Medulla oblongata (tissue), 1 donor: ENCODE measurements around the gene NUP188.
"Not testable (repeated sequence)": the region's sequence is repeated elsewhere in the genome, so short reads cannot be mapped to it uniquely, and the experiment has no call there.

Experiments used
- DNase-seq: peaks from one replicate; pipeline ENCODE4 v3.0.0-alpha.2; 2015; ENCODE audit errors: extremely low spot score

NUP188 gene

GRCh38 chr9:128943832-128944620 lies 3.5 kb upstream of the NUP188 start:
- DNase-seq = no peak

DNA sequence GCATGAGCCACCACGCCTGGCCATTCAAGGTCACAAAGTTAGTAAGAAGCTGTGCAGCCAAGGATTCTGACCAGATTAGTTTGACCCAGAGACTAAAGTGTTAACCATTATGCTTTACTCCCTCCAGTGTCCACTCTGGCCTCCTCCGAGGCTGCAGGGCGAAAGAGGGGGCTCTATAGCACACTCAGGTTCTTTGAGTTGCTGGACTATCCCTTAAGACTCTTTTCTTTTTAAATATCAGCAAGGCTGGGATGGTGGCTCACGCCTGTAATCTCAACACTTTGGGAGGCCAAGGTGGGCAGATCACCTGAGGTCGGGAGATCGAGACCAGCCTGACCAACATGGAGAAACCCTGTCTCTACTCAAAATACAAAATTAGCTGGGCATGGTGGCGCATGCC lies 2.5 kb upstream of the NUP188 start:
- not testable (repeated sequence) for DNase-seq

- DNase-seq = no peak
These were observed 1.5 kb upstream of the NUP188 start for GRCh38 chr9:128945798-128946501.

DNA sequence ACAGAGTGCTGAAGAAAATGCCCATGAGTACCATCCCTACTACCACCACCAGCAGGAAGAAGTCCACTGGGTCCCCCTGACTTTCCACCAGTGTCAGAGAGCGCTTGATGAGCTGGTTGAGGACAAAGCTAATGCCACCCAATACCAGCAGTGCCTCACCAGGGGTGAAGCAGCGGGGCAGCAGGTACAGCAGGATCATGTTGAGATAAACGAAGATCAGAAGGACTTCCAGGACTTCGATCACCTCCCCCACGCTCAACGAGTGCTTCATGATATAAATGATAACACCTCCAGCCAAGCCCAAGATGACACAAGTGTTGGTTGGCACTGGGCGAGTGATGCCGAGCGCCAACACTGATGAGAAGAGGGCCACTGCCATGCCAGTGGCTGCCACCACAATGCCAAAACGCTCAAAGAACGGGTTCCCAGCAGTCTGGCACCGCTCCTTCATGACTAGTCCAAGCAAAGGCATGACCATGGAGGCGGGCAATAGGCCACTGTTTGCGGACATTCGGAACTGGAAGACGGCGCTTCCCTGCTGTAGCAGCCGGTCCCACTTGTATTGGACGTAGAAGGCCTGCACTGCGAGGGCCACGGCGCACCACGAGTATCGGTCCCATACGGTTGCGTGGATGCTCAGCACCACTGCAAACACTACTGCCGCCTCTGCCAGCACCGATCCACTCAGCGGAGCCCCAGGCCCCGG lies 775 bp upstream of the NUP188 start:
- peak; percentile 47 for DNase-seq

DNA sequence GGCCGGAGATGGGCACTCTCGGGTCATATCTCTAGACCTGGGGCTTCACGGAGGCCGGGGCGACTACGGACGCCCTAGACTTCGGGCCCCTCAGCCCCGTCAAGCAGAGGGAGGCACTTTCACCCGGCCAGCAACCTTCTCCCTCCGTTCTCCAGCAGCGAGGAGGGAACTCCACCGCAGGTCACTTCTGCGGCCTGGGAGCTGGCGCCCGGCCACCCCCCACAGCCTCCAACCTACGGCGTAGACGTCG lies 297 bp upstream of the NUP188 start:
- no peak for DNase-seq

- not testable (repeated sequence) for DNase-seq
These were observed 13.9 kb downstream of the NUP188 start for GRCh38 chr9:128961403-128961802.

DNA sequence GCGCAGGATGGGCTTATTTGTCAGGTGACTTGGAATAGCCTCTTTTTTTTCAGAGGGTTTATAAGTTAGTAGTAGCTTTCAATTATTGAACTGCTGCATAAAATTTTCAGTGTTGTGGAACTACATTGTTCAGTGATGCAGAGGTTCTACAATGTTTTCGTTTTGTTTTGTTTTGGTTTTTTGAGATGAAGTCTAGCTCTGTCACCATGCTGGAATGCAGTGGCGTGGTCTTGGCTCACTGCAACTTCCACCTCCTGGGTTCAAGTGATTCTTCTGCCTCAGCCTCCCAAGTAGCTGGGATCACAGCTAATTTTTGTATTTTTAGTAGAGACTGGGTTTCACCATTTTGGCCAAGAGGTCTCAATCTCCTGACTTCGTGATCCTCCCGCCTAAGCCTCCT lies 22.0 kb downstream of the NUP188 start:
- no peak for DNase-seq

GRCh38 chr9:128972956-128973355 lies 25.5 kb downstream of the NUP188 start:
- no peak for DNase-seq

DNA sequence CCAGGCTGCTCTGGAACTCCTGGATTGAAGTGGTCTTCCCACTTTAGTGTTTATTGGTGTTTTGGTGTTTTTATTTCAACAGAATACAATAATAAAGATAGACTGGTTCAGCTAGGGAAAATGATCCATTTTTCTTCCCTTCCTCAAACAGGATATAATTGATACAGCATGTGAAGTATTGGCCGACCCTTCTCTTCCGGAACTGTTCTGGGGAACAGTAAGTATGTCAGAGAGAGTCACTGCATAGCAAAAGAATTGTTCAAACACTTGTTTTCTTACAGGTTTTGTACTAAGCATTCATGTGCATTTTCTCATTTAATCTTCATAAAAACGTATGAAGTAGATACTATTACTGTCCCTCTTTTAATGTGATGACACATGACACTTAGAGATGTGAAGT lies 31.6 kb downstream of the NUP188 start:
- DNase-seq = no peak

DNA sequence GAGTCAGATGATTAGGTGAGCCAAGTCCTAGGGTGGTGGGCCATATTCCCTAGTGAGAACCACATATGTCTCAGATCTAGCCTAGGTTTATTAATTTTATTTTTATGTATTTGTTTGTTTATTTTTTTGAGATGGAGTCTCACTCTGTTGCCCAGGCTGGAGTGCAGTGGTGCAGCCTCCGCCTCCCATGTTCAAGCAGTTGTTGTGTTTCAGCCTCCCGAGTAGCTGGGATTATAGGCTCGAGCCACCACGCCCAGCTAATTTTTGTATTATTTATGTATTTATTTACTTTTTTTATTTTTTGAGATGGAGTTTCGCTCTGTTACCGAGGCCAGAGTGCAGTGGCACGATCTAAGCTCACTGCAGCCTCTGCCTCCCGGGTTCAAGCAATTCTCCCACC lies 36.0 kb downstream of the NUP188 start:
- no peak for DNase-seq

DNA sequence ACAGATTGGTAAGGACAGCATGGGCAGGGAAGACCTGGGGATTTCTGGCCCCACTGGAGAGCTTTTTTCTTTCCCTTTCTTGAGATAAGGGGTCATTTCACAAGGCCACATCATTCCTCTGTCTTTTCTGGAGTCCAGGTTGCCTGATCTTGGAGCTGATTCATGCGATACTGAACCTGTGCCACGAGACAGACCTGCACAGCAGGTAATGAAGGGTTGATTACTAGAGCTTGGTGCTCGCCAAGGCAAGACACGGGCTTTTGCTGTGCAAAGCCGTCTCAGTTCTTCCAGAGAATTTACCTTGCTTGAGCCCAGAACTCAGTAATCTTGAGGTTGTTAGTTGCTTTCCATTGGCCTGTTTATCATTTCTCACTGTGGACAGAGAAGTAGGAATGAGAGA lies 39.2 kb downstream of the NUP188 start:
- no peak for DNase-seq

DNA sequence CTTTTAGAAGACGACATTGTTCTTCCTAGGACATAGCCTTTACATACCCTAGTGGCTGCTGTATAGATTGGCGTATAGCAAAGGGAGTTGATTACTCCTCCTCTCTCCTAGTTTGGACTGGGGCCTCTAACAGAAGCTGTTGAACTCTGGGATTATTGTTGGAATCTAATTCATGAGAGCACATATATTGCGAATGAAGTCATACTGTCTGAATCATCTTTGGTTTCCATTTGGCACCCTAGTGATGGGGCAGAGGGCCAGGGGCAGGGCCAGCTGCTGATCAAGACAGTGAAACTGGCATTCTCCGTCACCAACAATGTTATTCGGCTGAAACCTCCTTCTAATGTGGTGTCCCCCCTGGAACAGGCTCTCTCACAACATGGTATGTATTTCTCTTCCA lies 40.3 kb downstream of the NUP188 start:
- DNase-seq = no peak

- peak; percentile 83 for DNase-seq
These were observed 45.5 kb downstream of the NUP188 start for GRCh38 chr9:128992995-128993394.

DNA sequence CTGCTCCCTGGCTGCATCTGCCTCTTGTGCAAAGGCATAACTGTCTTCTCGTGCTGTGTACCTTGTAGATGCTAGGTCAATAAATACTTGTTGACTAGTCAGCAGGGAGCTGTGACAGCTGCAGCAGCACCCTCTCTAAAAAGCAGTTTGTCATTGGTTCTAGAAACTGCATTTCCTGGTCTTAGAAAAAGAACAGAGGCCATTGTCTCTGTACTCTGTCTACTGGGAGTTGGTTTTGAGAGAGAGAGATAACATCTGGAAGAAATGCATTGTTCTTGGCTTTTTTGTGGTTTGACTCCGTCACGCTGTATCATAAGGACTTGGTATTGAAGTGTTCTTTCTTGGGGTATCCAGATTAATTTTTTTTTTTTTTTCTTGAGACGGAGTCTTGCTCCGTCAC lies 48.3 kb downstream of the NUP188 start:
- peak; percentile 80 for DNase-seq

DNA sequence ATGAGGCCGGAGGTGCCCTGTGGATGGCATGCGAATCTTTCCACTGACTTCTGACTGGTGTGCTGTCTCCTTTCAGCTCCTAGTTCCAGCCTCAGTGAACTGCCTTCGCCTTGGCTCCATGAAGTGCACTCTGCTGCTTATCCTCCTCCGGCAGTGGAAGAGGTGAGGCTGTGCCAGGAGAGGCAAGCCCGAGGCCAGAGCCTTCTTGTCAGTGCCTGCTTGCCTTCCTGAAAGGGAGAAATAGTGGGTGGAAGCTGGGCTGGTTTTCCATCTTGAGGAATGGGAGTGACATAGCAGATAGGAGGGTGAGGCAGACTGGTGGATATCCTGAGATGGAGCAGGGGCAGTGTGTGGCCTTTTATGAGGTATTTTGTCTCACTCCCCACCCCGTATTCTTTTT lies 51.0 kb downstream of the NUP188 start:
- peak; percentile 28 for DNase-seq

GRCh38 chr9:128999581-129000206 lies 52.2 kb downstream of the NUP188 start:
- no peak for DNase-seq

DNA sequence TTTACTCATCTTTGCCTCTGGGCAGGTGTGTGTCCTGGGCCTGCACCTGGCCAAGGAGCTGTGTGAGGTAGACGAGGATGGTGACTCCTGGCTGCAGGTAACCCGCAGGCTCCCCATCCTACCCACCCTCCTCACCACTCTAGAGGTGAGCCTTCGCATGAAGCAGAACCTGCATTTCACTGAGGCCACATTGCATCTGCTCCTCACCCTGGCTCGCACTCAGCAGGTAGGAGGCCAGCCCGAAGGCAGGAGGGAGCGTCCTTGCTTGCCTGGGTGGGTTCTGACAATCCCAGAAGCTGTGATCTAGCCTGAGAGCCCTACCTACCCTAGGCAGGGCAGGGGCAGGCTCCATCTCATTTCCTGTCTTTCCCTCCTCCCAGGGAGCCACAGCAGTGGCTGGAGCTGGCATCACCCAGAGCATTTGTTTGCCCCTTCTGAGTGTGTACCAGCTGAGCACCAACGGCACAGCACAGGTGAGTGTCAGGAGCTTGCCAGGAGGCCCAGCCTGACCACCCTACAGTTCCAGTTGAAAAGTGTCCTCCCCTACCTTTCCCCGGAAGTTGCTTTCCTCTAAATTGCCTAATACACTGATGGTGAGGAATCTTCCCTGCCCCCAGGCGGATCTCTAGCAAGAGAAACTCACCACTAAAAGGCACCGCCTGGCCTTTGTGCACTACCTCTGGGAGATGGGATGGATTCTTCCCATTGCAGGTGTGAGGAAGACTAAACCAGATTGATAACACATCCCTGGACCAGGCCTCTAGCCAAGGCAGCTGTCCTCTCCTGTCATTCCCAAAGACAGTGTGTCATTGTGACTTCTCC lies 54.2 kb downstream of the NUP188 start:
- DNase-seq = no peak

GRCh38 chr9:129002992-129003391 lies 55.5 kb downstream of the NUP188 start:
- DNase-seq = no peak

DNA sequence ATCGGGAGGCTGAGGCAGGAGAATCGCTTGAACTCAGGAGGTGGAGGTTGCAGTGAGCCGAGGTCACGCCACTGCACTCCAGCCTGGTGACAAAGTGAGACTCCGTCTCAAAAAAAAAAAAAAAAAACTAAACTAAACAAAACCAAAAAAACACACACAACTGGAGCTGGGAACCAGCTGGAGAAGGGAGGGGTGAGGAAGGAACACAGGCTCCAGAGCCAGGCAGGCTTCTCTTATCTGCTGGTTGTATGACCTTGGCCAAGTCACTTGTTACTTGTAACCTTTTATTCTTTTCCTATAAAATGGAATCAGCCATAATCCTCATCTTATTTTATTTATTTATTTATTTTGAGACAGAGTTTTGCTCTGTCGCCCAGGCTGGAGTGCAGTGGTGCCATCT lies 56.7 kb downstream of the NUP188 start:
- not testable (repeated sequence) for DNase-seq

DNA sequence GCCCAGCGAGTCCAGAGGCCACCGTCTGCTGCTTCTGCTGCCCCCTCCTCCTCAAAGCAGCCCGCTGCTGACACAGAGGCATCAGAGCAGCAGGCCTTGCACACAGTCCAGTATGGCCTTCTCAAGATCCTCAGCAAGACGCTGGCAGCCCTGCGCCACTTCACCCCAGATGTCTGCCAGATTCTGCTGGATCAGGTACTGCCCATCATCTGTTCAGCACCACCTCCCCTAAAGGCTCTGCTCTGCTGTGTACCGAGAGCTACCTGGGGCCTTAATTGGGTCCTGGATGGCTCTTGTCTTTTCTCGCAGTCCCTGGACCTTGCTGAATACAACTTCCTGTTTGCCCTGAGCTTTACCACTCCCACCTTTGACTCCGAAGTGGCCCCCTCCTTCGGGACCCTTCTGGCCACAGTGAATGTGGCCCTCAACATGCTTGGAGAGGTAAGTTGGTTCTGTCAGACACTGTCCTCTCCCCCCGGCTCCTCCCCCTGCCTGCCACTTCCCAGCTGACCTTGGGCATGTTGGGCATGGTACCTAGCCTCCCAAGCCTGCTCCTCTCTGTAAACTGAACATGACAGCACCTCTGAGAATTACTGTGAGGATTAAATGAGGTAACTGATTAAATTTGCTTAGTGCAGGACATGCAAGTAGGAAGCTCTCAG lies 58.0 kb downstream of the NUP188 start:
- DNase-seq = no peak
